ELF-1 (cell line): ENCODE data around the gene ARRB1.
"Not testable (repeated sequence)": the region's sequence is repeated elsewhere in the genome, so short reads cannot be mapped to it uniquely, and the experiment has no call there.

Source experiments
- DNase-seq: peaks from one replicate; pipeline ENCODE4 v3.0.0-alpha.2; 2016; ENCODE audit warnings: low read depth, low spot score

ARRB1 gene

GRCh38 chr11:75324189-75324588, 27.3 kb downstream of the ARRB1 start:
- no peak for DNase-seq

DNA sequence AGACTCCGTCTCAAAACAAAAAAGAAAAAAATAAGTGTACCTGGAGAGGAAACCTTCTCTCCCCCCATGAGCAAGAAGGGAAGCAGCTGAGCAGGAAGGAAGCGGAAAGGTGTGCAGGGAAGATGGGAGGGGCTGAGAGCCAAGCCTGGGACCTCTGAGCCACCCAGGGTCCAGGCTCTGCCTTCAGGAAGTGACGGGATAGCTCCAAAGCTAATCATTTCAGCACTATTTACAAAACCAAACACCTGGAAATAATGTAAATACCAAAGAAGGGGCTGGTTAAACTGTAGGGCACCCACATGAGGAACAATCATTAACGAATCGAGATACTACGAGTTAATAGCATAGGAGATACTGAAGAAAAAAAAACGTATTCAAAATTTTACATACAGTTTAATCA, 27.9 kb downstream of the ARRB1 start:
- no peak for DNase-seq

DNA sequence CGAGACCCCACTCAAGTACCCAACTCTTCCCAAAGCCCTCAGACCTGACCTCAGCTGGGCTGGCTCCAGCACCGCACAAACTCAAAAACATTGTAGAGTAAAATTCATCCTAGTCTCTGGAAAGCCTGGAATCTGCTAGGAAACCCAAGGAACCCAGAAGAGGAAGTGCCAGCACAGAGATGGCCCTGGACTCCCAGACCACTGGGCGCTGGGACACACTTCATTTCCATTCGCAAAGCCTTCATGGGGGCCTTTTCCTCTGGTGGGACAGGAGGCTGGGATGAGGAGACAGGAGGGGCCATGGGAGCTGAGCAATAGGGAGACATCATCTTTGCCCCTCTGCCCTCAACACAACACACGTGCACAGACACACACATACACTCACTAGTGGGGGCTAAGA, 30.8 kb downstream of the ARRB1 start:
- DNase-seq = no peak

DNA sequence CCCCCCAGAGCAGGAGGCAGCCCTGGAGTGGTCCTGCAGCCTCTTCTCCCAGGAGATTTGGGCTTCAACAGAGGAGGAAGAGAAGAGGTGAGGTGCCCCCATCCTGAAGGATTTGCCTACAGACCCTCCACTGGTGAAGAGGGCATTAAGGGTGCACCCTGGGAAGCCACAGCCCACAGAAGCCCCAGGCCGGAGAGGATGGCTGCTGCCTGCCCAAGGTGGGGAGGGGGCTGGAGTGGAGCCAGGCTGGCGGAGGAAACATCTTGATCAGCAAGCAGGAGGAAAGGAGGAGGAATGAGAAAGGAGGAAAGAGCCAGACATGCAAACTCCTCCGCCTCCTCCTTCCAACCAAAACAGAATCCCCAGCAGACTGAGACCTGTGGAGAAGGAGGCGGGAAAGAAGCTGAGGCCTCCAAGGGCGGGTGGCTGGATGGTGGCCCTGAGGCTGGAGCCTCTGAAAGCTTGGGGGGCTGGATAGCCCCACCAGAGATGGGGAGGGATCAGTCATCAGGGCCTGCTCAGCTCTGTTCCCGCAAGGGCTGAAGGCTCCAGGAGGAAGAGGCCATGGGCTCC, 31.3 kb downstream of the ARRB1 start:
- DNase-seq = no peak

GRCh38 chr11:75319035-75319877, 32.2 kb downstream of the ARRB1 start:
- DNase-seq = no peak

DNA sequence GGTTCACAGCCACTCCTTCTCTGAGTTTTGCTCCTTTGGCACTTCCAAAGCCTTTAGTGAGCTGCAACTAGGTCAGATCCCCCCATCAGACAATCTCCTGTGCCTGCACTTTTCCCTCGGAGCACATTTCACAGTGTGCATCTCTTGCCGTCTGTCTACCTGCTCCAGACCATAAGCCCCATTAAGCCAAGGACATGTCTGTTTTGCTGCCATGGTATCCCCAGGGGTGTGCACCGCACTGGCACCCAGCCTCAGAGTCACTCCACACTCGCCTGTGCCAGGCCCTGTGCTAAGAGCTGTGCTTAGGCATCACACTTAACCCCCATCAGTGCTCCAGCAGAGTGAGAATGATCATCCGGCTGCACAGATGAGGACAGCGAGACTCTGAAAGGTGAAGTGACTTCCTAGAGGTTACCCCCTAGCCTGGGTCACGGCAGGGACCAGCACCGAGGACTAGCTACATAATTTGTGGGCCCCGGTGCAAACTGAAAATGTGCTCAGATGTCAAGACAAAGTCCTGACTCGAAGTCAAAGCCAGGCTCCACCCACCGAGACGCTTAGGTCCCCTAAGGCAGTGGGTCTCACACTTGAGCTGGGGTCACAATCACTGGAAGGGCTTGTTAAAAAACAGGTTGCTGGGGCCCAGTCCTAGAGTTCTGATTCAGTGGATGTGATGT, 33.9 kb downstream of the ARRB1 start:
- no peak for DNase-seq

DNA sequence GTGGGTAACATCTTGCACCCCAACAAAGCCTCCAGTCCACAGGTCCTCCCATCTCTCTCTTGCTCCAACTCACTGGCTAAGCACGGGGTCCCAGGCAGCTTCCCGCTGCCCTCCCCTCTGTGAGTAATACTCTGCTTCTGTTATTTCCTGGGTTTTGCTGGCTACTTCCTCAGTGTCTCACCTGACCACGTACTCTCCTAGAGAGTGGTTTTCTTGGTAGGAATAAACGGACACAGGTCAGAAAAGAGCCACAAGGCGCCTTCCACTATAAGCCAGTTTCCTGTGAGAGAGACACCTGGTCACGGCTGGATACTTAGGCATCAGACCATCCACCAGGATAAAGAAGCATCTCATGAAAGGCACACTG, 36.0 kb downstream of the ARRB1 start:
- no peak for DNase-seq

DNA sequence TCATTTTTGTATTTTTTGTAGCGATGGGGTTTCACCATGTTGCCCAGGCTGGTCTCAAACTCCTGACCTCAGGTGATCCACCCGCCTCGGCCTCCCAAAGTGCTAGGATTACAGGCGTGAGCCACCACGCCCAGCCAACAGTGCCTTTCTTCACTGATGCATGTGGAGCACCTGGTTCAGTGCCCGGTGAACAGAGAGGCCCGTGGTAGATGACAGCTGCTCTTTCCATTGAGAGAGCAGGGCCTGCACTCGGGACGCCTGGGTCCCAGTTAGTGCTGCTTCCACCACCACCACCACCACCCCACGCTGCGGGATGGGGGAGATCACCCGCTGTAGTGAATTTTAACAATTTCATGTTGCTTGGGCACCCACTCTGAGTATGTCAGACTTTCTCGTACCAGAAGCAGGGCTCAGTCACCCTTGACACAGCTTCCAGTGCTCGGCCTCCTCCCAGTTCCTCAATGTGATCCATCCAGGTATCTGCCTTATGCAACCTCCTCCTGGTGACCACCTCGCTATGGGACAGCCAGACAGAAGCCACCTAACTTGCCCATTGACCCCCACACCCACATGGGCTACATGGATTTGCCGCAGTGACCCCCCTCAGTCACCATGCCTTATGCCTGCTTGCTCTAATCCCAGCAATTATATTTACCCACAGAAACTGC, 36.6 kb downstream of the ARRB1 start:
- no peak for DNase-seq

DNA sequence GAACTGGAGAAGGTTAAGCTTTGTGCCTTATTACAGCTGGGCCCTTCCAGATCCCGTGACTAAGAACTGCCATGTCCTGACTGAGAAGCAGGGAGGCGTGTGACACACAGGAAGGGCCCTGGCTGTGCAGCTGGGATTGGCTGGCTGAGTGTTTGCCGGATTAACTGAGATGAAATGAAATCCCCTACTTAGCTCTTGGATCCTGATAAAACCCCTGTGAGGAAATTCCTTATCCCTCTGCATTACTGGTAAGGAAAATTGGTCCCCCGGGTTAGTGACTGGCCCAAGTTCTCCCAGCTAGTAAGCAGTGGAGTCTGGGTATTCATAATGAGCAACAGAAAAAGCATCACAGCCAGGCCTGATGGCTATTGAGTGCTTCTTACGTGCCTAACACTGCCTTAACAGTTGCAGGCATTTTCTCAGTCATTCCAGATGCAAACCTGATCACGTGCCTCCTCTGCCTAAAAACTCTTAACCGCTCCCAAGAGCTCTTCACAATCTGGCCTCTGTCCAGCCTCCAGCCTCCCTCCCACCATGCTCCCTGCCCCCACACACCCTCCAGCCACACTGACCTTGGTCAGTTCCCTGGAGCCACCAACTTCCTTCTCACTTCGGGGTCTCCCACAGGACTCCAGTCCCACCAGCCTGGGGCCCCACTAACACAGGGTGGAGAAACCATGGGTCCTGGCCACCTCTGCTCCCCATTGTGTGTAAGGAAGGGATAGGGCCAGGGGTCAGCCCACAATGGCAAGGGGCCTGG, 37.8 kb downstream of the ARRB1 start:
- peak; percentile 73 for DNase-seq

DNA sequence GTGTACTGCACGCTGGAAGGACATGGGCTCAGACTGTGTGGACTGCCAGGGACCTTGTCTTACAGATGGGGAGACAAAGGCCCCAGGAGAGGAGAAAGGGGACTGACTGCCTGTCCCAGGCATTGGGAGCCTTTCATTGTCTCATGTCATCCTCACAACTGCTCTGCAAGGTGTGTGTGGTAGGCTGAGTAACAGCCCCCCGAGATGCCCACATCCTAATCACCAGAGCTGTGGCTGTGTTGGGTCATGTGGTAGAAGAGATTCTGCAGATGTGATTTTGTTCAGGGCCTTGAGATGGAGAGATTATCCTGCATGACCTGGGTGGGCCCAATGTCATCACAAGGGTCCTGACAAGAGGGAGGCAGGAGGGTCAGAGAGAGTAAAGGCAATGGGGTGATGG, 39.1 kb downstream of the ARRB1 start:
- DNase-seq = no peak

- no peak for DNase-seq
Observed at GRCh38 chr11:75311858-75312288, 39.6 kb downstream of the ARRB1 start.

DNA sequence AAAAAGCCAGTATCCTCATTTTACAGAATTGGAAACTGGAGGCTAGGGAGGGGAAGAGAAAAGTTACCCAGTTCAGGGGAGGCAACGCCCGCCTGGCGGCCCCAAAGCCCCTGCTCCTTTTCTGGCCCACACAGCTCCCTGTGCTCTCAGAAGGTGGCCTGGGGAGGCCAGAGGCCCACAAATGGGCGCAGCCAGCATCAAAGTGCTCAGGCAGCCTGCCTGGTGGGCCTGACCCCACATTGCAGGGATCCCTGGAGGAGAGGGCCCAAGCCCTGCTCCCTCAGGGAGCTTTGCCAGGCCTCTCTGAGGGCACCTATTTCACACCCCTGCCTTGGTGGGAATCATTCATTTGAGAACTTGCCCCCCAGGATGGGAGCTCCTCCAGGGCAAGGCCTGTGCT, 42.5 kb downstream of the ARRB1 start:
- DNase-seq = no peak

DNA sequence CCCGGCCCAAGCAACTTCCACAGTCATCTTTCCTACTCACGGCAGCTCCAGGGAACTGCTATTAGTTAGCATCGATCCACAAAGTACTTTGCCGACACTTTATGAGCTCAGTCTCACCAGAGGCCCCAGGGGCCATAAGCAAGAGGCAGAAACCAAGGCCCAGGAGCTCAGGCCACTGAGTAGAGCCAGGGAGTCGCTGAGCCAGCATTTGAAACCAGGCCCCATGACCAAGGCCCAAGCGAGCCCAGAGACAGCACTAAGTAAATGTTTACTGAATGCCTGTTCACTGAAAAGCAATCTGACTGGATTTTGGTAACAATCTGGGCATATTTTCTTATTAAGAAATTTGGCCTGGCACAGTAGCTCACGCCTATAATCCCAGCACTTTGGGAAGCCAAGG, 43.3 kb downstream of the ARRB1 start:
- DNase-seq = no peak

GRCh38 chr11:75307058-75307457, 44.4 kb downstream of the ARRB1 start:
- no peak for DNase-seq

GRCh38 chr11:75306529-75306928, 44.9 kb downstream of the ARRB1 start:
- DNase-seq = no peak

GRCh38 chr11:75305993-75306392, 45.5 kb downstream of the ARRB1 start:
- DNase-seq = no peak

- DNase-seq = no peak
Observed at GRCh38 chr11:75305452-75305851, 46.0 kb downstream of the ARRB1 start.

- DNase-seq = not testable (repeated sequence)
Observed at GRCh38 chr11:75304941-75305340, 46.5 kb downstream of the ARRB1 start.

GRCh38 chr11:75303544-75304224, 47.8 kb downstream of the ARRB1 start:
- DNase-seq = peak; percentile 56

DNA sequence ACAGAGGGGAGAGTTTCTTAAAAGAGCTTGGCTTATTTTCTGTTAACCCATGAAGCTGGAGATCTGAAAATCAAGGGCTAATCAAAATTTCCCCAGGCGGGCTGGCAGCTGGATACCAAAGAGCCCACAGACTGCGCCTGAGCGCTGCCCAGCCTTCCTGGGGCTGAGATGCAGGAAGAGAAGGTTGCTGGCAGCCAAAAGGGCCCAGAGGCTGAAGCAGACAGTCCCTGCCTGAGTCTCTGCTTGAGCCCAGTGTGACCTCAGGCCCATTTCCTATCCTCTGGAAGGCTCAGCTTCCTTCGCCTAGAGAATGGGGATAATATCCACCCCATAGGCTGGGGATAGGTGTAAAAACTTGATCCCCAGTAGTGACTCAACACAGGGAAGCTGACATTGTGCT, 49.1 kb downstream of the ARRB1 start:
- no peak for DNase-seq
